Prostate gland (tissue), 2 donors: Measurements from ENCODE around the gene SEPTIN5.

Experiments
- POLR2A ChIP-seq: fragments of 450-650 bp; IDR thresholded peaks from one replicate; pipeline ENCODE4 v1.6.1; 2016; ENCODE audit warnings: antibody characterized with exemption, mild to moderate bottlenecking
- TF ChIP-seq, protein P1 (sequence below), 4 experiments: fragments of 200-600 bp in 2 of 4; fragments of 450-650 bp in 2 of 4; sonication (generic) in 2 of 4; IDR thresholded peaks; 1 replicate in 3 of 4; 2 replicates in 1 of 4; pipeline ENCODE4 v1.5.1; 2016 to 2019; ENCODE audit warnings: antibody characterized with exemption in 4 of 4, mild to moderate bottlenecking in 2 of 4, moderate library complexity in 2 of 4

DNA sequence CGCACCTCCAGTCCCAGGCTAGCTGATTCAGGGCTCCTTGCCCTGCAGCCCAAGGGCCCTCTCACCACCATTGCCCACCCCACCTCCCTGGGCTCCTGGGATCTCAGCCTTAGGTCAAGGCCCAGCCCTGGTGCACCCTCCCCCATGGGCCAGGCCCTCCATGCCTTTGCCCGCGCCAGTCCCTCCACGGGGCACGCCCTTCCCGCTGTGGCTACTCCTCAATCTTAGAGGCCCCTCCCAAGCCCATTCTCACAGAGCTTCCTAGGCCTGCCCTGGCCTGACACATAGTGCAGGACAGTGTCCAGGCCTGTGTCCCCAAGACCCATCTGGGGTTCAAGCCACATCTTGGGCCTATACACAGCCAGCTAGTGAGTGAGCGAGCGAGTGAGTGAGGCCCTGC is 15.9 kb downstream of the SEPTIN5 start:
- TF ChIP-seq, protein P1, sequence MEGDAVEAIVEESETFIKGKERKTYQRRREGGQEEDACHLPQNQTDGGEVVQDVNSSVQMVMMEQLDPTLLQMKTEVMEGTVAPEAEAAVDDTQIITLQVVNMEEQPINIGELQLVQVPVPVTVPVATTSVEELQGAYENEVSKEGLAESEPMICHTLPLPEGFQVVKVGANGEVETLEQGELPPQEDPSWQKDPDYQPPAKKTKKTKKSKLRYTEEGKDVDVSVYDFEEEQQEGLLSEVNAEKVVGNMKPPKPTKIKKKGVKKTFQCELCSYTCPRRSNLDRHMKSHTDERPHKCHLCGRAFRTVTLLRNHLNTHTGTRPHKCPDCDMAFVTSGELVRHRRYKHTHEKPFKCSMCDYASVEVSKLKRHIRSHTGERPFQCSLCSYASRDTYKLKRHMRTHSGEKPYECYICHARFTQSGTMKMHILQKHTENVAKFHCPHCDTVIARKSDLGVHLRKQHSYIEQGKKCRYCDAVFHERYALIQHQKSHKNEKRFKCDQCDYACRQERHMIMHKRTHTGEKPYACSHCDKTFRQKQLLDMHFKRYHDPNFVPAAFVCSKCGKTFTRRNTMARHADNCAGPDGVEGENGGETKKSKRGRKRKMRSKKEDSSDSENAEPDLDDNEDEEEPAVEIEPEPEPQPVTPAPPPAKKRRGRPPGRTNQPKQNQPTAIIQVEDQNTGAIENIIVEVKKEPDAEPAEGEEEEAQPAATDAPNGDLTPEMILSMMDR (IDR thresholded peaks at IDR 0.05): no peak
- no peak for TF ChIP-seq POLR2A
